Right kidney (tissue), 1 donor: ENCODE measurements around the gene KAZN.

Experiments used
- DNase-seq: peaks from one replicate; pipeline ENCODE4 v3.0.0-alpha.2; 2016

Gene KAZN

DNA sequence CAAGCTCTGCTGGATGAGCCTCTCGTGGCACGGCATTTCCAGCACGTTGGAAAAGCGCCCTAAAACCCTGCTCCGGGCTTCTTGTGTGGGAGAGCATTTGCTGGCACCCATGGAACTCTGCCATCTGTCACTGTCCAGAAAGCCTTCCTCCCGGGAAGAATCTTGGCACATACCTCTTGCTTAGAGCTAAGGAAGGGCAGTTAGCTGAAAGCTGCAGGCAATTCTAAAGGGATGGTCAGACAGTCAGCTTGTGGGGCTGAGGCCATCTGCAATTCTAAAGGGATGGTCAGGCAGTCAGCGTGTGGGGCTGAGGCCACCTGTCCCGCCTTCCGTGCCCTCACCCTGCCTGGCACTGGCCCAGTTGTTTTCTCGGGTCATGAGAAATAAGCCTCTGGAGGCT, 416.0 kb downstream of the KAZN start:
- DNase-seq: no peak

DNA sequence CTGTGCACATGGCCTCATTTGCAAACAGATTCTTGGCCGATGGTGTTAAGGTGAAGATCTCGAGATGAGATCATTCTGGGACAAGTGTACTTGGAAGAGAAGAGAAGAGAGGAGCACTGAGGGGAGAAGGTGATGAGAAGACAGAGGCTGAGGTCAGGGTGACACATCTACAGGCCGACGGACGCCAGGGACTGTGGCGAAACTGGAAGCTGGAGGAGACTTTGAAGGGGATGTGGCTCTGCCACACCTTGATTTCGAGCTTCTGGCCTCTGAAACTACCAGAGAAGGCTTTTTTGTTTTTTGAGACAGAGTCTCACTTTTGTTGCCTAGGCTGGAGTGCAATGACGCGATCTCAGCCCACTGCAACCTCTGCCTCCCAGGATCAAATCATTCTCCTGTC, 417.5 kb downstream of the KAZN start:
- DNase-seq: no peak

DNA sequence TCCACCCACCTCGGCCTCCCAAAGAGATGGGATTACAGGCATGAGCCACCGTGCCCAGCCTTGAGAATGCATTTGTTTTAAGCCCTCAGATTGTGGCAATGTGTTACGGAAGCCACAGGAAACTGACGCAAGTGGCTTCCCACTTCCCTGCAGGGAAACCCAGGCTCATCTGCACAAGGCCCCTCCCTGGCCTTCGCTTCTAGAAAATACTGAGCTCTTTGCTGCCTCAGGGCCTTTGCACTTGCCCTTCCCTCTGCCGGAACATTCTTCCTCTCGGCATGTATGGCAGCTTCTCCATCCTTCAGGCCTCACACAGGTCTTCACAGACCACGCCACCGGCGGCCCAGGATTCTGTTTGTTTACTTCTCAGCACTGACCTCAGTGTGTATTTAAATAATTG, 418.0 kb downstream of the KAZN start:
- no peak for DNase-seq

DNA sequence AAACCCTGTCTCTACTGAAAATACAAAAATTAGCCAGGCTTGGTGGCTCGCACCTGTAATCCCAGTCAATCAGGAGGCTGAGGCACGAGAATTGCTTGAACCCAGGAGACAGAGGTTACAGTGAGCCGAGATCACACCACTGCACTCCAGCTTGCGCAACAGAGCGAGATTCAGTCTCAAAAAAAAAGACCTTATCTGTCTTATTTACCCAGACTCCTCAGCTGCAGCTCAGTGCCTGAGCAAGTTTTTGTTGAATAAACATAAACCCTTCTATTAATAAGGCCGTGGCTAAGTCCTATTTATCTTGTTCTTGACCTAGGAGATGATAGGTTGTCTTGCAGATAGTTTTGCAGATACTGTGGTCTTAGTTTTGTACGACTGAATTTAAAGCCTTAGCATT, 418.6 kb downstream of the KAZN start:
- no peak for DNase-seq

DNA sequence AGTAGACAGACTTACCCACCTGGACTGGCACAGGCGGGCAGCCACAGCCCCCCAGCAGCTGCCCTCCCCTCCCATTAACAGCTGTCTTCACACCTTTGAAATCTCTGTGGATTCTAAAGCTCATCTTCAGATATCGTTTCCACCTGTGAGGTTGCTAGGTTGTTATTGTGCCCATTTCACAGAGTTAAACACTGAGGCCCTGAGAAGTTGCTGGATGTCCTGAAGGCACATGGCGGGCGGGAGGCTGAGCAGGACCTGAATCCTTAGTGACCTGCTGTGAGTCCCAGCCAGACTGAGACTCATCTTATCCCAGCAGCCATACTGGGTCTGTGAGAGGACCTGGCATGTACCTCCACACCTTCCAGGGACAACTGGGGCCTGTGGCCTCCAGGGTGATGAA, 420.3 kb downstream of the KAZN start:
- no peak for DNase-seq

DNA sequence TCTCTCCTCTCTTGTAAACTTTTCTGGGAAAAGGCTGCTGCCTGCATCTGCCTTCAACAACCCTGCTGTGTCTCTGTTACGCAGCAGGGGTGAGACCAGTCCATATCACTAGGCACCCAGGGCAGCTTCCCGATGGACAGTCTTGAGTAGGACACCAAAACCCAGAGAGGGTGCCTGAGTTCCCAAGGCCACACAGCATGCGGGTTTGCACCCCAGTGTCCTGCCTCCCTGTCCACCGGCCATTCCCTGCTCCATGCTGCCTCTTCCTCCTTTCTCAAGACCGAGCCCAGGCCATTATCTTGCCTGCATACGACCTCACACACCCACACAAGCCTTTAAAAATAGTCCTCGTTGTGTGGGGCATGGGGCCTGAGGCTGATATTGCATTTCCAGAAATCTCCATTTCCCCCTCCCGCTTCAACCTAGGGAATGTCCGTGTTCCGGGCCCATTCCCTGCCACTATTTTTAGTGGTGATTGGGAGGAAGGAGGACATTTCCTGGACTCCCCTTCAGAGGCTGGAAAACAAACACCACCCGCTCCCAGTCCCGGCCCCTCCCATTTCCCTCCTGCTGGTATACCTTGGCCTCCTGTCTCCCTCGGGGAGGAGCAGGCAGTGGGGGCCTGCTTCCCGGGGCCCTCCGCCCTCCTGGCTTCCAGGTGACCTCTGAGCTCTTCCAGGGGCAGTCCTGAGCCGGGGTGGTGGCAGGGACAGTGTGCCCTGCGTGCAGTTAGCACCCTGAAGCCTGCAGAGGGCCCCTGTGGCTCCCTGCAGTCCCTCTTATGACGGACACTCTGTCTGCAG, 422.7 kb downstream of the KAZN start:
- DNase-seq: no peak

DNA sequence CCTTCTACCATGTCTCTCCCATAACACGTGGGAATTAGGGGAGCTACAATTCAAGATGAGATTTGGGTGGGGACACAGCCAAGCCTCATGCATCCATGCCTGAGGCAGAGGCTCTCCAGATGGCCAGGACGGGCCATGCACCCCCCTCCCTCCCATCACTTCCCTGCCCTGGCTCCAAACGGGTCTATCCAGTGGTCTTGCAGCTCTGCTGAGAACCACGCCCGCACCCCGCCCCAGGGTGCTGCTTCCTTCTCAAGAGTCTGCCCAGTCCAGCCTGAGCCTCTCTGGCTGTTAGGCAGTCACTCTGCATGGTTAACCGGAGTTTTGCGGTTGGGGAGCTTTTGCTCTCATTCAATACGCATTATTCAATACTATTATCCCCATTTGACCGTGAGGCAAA, 423.6 kb downstream of the KAZN start:
- no peak for DNase-seq

DNA sequence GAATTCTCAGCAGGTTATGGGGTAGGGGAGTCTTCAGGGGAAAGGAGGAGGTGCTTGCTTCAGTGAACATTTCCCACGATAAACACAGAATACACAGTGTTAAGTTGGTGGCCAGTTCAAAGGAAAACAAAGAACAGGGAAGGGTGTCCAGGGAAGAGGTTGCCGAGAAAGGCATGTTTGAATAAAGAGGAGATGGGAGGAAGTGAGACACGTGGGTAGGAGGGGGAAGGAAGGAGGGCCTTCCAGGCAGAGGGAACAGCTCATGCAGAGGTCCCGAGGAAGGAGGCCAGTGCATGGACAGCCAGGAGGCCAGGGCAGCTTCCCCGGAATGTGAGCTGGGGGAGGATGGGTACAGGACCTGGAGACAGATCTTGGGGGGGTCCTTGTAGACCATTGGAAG, 424.7 kb downstream of the KAZN start:
- no peak for DNase-seq

DNA sequence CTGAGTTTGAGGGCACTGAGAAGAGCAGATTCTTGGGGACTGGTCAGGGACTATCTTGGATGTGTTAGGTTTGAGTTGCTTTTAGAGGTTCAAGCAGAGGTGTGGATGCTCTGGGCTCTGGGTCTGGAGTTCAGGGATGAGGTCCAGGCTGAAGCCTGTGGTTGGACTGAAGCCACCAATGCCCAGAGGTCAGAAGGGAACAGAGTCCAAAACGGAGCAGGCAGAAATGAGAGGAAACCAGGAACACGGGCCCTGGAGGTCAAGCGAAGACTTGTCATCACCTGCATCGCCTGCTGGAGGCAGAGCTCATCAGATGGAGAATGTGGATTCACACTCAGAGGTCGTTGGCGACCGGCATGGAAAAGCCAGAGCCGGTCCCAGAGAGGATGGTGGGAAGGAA, 425.5 kb downstream of the KAZN start:
- no peak for DNase-seq

DNA sequence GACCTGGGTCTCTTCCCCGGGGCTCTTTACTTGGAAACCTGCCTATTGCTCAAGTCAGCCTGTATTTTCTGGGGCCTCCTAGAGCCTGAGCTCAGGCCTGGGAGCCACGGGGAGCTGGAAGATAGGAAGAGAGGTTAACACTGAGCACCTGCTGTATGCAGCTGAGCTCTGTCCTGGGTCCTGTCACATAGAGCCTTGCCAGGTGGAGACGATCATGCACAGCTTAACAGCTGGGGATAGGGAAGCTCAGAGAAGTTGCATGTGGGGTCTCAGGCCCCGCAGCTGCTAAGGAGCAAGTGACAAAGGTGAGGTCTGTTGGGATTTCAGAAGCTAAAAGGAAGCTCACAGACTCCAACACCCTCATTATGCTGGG, 427.6 kb downstream of the KAZN start:
- DNase-seq: no peak

DNA sequence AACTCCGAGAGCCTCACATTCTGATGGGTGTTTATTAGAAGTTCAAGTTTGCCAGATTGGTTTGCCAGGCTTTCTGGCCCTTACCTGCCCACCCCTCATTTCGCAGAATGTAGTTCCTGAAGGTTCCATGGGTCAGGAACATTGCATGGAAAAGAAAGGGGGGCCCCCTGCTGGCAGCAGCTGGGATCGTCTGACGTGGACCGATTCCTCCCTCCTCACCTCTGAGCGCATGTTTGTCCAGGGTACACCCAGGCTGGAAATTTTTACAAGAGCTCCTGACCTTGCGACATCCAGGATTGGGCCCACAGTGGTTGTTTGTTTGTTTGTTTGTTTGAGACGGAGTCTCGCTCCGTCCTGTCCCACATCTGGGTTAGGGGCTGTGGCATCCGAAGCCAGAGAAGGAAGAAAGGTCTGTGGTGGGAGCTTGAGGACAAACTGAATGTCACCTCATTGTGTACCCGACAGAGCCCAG, 429.1 kb downstream of the KAZN start:
- peak; percentile 86 for DNase-seq

DNA sequence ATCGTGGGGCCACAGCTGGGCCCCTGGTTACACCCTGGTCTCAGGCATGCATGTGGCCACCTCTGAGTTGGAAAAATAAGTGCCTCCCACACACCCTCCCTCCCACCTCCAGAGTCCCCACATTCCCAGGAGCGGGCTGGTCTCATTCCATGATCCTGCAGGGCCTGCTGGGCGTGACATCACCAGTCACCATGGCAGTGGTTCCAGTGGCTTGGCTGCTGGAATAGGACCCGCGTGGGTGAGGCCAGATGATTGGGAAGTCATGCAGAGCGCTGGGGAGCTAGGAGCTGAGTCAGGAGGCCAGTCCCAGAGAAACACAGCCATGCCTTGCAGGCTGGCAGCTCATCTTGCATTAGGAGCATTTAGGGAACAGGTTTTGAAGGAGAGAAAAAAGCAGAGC, 429.6 kb downstream of the KAZN start:
- DNase-seq: no peak

DNA sequence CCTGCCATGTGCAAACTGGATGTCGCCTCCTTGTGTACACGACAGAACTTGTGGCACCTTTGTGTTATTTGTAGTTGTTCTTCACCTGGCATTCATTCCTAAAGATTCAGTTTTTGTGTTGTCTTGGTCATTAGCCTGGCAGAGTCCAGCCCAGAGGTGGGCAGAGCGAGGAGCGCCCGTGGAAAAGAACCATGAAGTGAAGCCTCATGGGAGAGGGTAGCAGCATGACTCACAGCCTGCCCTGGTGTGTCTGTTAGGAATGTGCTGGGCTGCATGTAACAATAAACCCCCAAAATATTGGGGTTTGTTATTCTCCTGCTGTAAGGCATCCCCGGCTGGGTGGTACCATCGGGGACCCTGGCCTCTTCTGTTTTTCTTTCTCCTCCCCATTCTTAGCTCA, 430.1 kb downstream of the KAZN start:
- DNase-seq: no peak

DNA sequence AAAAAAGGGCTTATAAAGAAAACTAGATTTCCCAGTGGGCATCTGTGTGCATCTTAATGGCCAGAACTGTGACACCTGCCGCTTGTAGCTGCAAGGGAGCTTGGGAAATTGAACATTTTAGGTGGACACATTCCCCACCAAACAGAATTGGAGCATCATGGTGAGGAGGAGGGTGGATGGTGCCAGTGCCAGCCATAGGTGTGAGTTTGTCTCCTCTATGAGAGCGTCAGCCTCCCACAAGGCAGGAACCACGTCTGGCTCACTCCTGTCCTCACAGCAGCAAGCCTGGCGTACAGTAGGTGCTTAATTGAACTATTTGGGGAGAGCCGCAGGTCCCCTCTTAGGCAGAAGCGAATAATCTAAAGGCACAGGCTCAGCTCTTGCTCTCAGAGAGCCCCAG, 430.6 kb downstream of the KAZN start:
- no peak for DNase-seq

DNA sequence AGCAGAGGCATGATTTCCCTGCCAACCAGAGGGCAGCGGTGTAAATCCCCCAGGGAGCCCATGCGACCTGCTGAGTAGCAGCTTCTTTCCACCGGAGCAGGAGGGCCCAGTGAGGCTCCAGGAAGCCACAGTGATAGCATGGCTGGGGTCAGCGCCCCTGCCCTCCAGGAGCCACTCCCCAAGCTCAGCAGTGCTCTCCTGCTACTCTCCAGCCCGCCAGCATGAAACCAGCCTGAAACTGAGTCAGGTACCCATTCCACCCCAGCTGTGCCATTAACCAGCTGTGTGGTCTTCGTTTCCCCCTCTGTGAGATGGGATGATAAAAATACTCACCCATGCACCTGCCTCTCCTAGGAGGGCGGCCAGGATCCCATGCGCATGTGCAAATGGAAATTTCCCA, 431.3 kb downstream of the KAZN start:
- DNase-seq: no peak

DNA sequence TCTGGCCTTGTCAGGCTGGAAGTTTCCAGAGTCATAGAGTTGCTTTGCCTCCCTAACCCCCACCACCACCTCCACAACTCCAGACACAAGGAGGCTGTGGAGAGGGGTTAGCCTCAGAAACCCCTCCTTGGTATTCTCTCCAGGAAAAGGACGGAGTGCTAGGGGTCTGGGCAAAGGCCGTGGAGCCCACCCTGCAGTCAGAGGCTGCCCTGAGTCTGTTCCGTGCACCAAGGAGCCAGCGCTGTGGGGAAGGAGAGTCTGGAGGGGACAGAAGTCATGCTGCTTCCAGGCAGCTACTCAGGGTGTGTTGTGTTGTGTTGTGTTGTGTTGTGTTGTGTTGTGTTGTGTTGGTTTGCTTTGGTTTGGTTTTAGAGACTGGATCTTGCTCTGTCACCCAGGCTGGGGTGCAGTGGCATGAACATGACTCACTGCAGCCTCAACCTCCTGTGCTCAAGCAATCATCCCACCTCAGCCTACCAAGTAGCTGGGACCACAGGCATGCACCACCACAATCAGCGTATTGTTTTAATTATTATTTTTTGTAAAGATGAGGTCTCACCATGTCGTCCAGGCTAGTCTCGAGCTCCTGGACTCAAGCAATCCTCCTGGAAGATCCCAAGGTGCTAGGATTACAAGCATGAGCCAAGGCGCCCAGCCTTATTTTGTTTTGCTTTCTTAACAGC, 432.9 kb downstream of the KAZN start:
- DNase-seq: no peak

DNA sequence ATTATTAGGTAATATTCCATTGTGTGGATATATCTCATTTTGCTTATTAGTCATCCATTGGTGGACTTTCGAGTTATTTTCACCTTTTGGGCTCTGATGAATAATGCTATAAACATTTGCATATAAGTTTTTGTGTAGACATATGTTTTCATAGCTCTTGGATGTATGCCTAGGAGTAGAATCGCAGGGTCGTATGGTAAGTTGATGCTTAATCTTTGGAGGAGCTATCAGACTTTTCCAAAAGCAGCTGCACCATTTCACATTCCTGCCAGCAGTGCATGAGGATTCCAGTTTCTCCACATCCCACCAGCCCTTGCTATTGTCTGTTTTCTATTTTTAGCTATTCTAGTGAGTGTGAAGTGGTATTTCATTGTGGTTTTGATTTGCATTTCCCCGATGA, 434.8 kb downstream of the KAZN start:
- DNase-seq: no peak

DNA sequence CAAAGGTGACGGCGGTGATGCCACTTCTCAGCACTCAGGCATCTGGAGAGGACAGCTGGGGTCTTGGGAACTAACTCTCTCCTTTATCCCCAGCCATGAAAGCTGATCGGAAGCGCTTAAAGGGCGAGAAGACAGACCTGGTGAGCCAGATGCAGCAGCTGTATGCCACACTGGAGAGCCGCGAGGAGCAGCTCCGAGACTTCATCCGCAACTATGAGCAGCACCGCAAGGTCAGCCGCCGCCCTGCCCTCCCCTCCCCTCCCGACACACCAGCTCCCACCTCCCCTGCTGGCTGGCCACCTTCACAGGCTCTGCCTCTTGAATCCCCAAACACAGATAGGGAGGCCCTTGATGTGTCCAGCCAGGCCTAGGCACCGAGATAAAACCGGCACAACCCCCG, 436.2 kb downstream of the KAZN start:
- no peak for DNase-seq

DNA sequence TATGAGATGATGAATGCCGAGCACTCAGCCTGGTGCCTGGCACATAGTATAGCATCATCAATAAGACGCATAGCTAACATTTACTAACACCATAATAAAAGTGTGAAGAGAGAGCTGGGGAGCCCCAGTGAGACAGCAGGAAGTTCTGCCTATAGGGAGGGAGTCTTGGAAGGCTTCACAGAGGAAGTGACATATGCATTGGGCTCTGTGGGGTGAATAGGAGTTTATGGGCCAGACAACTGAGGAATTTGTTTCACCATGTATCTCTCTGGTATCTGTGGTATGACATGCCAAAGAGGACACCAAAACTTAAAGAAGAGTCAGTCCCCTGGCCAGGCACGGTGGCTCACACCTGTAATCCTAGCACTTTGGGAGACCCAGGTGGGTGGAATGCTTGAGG, 436.8 kb downstream of the KAZN start:
- DNase-seq: no peak

DNA sequence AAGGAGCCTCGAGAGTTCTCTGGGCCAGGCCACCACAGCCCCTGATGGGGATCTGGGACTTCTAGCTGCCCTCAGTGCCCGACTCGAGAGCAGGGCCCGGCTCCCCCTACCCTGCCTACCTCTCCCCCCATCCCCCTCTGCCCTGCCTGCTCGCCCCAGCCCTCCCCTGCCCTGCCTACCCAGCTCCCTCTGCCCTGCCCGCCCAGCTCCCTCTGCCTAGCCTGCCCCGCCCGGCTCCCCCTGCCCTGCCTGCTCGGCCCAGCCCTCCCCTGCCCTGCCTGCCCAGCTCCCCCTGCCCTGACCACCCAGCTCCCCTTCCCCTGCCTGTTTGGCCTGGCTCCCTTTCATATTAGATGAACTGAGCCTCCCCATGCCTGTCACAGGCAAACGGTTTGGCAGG, 437.6 kb downstream of the KAZN start:
- DNase-seq: no peak

DNA sequence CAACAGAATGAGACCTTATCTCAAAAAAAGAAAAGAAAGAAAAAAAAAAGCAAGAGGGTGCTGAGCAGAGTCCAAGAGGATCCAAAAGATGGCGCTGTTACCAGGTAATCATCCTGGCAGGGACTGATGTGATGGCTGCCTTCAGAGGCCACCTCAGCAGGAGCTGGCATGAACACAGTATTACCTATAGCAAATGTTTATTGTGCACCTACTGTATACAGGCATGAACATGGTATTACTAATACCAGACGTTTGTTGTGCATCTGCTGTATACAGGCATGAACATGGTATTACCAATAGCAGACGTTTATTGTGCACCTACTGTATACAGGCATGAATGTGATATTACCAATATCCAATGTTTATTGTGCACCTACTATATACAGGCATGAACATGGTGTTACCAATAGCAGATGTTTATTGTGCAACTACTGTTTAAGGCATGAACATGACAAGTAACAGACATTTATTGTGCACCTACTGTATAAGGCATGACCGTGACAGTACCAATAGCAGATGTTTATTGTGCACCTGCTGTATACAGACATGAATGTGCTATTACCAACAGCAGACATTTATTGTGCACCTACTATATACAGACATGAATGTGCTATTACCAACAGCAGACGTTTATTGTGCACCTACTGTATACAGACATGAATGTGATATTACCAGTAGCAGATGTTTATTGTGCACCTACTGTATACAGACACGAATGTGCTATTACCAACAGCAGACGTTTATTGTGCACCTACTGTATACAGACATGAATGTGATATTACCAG, 439.9 kb downstream of the KAZN start:
- no peak for DNase-seq

DNA sequence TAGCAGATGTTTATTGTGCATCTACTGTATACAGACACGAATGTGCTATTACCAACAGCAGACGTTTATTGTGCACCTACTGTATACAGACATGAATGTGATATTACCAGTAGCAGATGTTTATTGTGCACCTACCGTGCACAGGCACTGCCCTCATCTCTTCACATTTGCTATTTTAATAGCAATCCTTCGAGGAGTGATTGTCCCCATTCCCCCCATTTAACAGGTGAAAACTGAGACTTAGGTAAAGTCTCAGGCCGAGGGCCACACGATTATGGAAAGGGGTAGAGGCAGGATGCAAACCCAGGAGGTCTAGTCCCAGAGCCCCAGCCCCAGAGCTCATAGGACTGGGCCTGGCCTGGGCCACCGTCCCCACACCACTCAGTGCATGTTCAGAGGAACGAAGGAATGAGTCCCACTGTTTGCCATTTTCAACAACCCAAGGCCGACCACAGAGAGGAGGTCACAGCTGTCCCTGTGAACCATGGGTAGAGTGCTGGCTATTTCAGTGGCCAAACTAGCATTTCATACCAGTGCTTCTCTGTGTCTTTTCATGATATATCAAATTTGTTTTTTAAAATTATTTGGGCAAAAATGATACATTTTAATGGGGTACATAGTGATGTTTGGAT, 440.6 kb downstream of the KAZN start:
- DNase-seq: no peak

DNA sequence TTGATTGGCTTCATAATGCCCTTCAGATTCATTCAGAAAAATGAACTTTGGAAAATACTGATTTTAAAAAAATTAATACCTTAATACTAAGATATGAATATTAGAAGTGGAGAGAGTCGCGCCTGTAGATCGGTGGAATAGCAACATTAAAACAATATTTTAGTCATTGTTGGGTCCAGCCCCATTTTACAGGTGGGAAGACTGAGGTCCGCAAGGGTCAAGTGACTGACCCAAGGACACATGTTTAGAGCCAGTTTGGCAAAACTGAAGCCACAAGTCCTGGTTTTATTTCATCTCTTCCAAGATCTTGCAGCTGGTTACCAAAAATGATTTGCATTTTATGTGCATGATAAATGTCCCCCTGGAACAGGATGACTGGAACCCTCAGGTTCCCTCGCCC, 441.4 kb downstream of the KAZN start:
- no peak for DNase-seq
